Thymus (tissue), 11 donors: ENCODE measurements around the gene PM20D2. TPM values are rescaled to one million over a fixed set of nuclear protein-coding genes. Genes with fewer than 3 reads are reported as not detected.

Experiments
- DNase-seq, 9 donors: peaks; one replicate each; pipeline ENCODE4 v3.0.0-alpha.2; 2013; ENCODE audit warnings: low spot score in 9 of 9, low read depth in 6 of 9, missing footprints in 1 of 9
- H3K27ac ChIP-seq, 2 donors: one replicate each; pipeline ENCODE4 v1.5.1; 2013; ENCODE audit warnings: control low read depth in 1 of 2, low read depth in 1 of 2, low read length in 1 of 2, mild to moderate bottlenecking in 1 of 2, moderate library complexity in 1 of 2
- H3K27me3 ChIP-seq, 2 donors: one replicate each; pipeline ENCODE4 v1.5.1; 2013; ENCODE audit warnings: low read length in 1 of 2; ENCODE audit not compliant: control insufficient read depth in 2 of 2, insufficient read depth in 1 of 2
- H3K36me3 ChIP-seq, 2 donors: one replicate each; pipeline ENCODE4 v1.5.1; 2013; ENCODE audit warnings: low read length in 1 of 2, mild to moderate bottlenecking in 1 of 2, moderate library complexity in 1 of 2; ENCODE audit not compliant: control insufficient read depth in 2 of 2, insufficient read depth in 2 of 2
- H3K4me1 ChIP-seq, 2 donors: one replicate each; pipeline ENCODE4 v1.5.1; 2013; ENCODE audit warnings: low read length in 2 of 2; ENCODE audit not compliant: control insufficient read depth in 2 of 2, insufficient read depth in 2 of 2
- H3K4me3 ChIP-seq, 2 donors: one replicate each; pipeline ENCODE4 v1.5.1; 2013; ENCODE audit warnings: low read length in 2 of 2, control low read depth in 1 of 2, mild to moderate bottlenecking in 1 of 2
- H3K9me3 ChIP-seq, 2 donors: one replicate each; pipeline ENCODE4 v1.5.1; 2013; ENCODE audit warnings: low read length in 1 of 2, mild to moderate bottlenecking in 1 of 2; ENCODE audit not compliant: control insufficient read depth in 2 of 2, insufficient read depth in 1 of 2
- WGBS: extraction: QIAGEN DNeasy Blood & Tissue Kit; methylation state at CpG from one replicate; pipeline ENCODE4 v1.1.7; 2013; 5-methylcytosine and 5-hydroxymethylcytosine counted together
- polyA plus RNA-seq: library from polyadenylated mRNA; stranded (reverse); fragments of 200-250 nt; gene quantifications from one replicate; pipeline ENCODE4 v1.2.3, GENCODE V29; 2013
- total RNA-seq: library from RNA; stranded (reverse); fragments of 120-200 nt; gene quantifications from one replicate; pipeline ENCODE4 v1.2.4, GENCODE V29; 2013
- donor health status: healthy.

PM20D2 gene
- total and polyA plus RNA-seq, 2 donors, result 17.2 to 19.2 TPM

- Histone ChIP-seq H3K36me3 (no peaks in the 10 kb centered on the region), H3K9me3 (no peaks in the 10 kb centered on the region), H3K27me3 (no peaks in the 10 kb centered on the region), H3K27ac (no peak overlapping the region), H3K4me1 (no peaks in the 10 kb centered on the region), H3K4me3 (no peak overlapping the region)
- no peak for DNase-seq
- WGBS, result 99% methylated on average over 5 of the region's 5 CpGs
These were observed 6.1 kb upstream of the PM20D2 start for GRCh38 chr6:89139509-89140346.

- WGBS, result 92% methylated on average over 7 of the region's 7 CpGs
- H3K4me3 ChIP-seq, result no peak overlapping the region
- H3K9me3 ChIP-seq, result no peaks in the 10 kb centered on the region
- H3K27ac ChIP-seq, result no peak overlapping the region
- no peaks in the 10 kb centered on the region for H3K27me3 ChIP-seq
- no peaks in the 10 kb centered on the region for H3K4me1 ChIP-seq
- no peaks in the 10 kb centered on the region for H3K36me3 ChIP-seq
- no peak for DNase-seq
These were observed 5.3 kb upstream of the PM20D2 start for GRCh38 chr6:89140347-89141156.

- Histone ChIP-seq H3K4me1 (peaks cover 0 to 7% of the 10 kb centered on the region in 2 donors), H3K27ac (no peak overlapping the region), H3K4me3 (no peak overlapping the region), H3K36me3 (no peaks in the 10 kb centered on the region), H3K9me3 (no peaks in the 10 kb centered on the region), H3K27me3 (no peaks in the 10 kb centered on the region)
- 88% methylated on average over 2 of the region's 2 CpGs for WGBS
- no peak for DNase-seq
These were observed 1.4 kb upstream of the PM20D2 start for GRCh38 chr6:89144354-89144906.

GRCh38 chr6:89145091-89145955 is 532 bp upstream of the PM20D2 start:
- no peaks in the 10 kb centered on the region for H3K27me3 ChIP-seq
- no peaks in the 10 kb centered on the region for H3K9me3 ChIP-seq
- WGBS, result 7% methylated on average over 17 of the region's 17 CpGs
- peak overlapping the region; percentile 77 to 84 for H3K27ac ChIP-seq
- peak overlapping the region; percentile 61 to 85 for H3K4me3 ChIP-seq
- peak in 8 of 9 donors; percentile 13 to 70 (median 32) for DNase-seq
- H3K4me1 ChIP-seq, result peaks cover 0 to 7% of the 10 kb centered on the region in 2 donors
- no peaks in the 10 kb centered on the region for H3K36me3 ChIP-seq

GRCh38 chr6:89146718-89147700 is 1.2 kb downstream of the PM20D2 start:
- Histone ChIP-seq H3K9me3 (no peaks in the 10 kb centered on the region), H3K4me1 (peaks cover 0 to 7% of the 10 kb centered on the region in 2 donors), H3K27me3 (no peaks in the 10 kb centered on the region), H3K36me3 (peaks cover 0 to 8% of the 10 kb centered on the region in 2 donors), H3K4me3 (peak overlapping the region; percentile 61 to 85), H3K27ac (peak overlapping the region; percentile 28 to 33)
- 20% methylated on average over 26 of the region's 26 CpGs for WGBS
- peak in 8 of 9 donors; percentile 5 to 65 (median 32) for DNase-seq

- Histone ChIP-seq H3K4me3 (no peak overlapping the region), H3K4me1 (peaks cover 0 to 7% of the 10 kb centered on the region in 2 donors), H3K36me3 (peaks cover 0 to 10% of the 10 kb centered on the region in 2 donors), H3K27me3 (no peaks in the 10 kb centered on the region), H3K27ac (no peak overlapping the region), H3K9me3 (no peaks in the 10 kb centered on the region)
- DNase-seq, result no peak
- WGBS, result 99% methylated on average over 17 of the region's 17 CpGs
These were observed 2.3 kb downstream of the PM20D2 start for GRCh38 chr6:89148016-89148750.

GRCh38 chr6:89154131-89154530 is 8.3 kb downstream of the PM20D2 start:
- Histone ChIP-seq H3K36me3 (peaks cover 0 to 45% of the 10 kb centered on the region in 2 donors), H3K4me1 (no peaks in the 10 kb centered on the region), H3K4me3 (no peak overlapping the region), H3K9me3 (no peaks in the 10 kb centered on the region), H3K27me3 (no peaks in the 10 kb centered on the region), H3K27ac (no peak overlapping the region)
- WGBS, result 96% methylated on average over 1 of the region's 1 CpG
- DNase-seq, result no peak
